HG02938 (cell line): ENCODE results near the gene CCDC92.
"Not testable (repeated sequence)": the region's sequence is repeated elsewhere in the genome, so short reads cannot be mapped to it uniquely, and the experiment has no call there.

Source experiments
- ATAC-seq: cut with Tn5 transposase; IDR thresholded peaks from one replicate; pipeline ENCODE4 v1.9.1; 2021; ENCODE audit warnings: mild to moderate bottlenecking, moderate library complexity; ENCODE audit not compliant: unreplicated experiment

The CCDC92 gene

GRCh38 chr12:123912415-123913380, 59.9 kb downstream of the CCDC92 start:
- no peak for ATAC-seq

- not testable (repeated sequence) for ATAC-seq
Measured at GRCh38 chr12:123911672-123912409, 60.8 kb downstream of the CCDC92 start.

- ATAC-seq, result no peak
Measured at GRCh38 chr12:123910761-123911193, 61.9 kb downstream of the CCDC92 start.

GRCh38 chr12:123910057-123910456, 62.6 kb downstream of the CCDC92 start:
- no peak for ATAC-seq

- no peak for ATAC-seq
Measured at GRCh38 chr12:123908884-123909725, 63.5 kb downstream of the CCDC92 start.

- ATAC-seq, result no peak
Measured at GRCh38 chr12:123907726-123908476, 64.7 kb downstream of the CCDC92 start.

- ATAC-seq, result no peak
Measured at GRCh38 chr12:123906711-123907420, 65.8 kb downstream of the CCDC92 start.

- no peak for ATAC-seq
Measured at GRCh38 chr12:123905319-123905925, 67.2 kb downstream of the CCDC92 start.

- no peak for ATAC-seq
Measured at GRCh38 chr12:123903301-123904065, 69.1 kb downstream of the CCDC92 start.

GRCh38 chr12:123902821-123903220, 69.8 kb downstream of the CCDC92 start:
- ATAC-seq, result no peak

- no peak for ATAC-seq
Measured at GRCh38 chr12:123900871-123901376, 71.7 kb downstream of the CCDC92 start.

- no peak for ATAC-seq
Measured at GRCh38 chr12:123899368-123899767, 73.3 kb downstream of the CCDC92 start.

- ATAC-seq, result no peak
Measured at GRCh38 chr12:123898673-123899072, 74.0 kb downstream of the CCDC92 start.

GRCh38 chr12:123897221-123897620, 75.4 kb downstream of the CCDC92 start:
- no peak for ATAC-seq

GRCh38 chr12:123896767-123897166, 75.9 kb downstream of the CCDC92 start:
- no peak for ATAC-seq

GRCh38 chr12:123895451-123895850, 77.2 kb downstream of the CCDC92 start:
- ATAC-seq, result no peak

GRCh38 chr12:123894823-123895345, 77.7 kb downstream of the CCDC92 start:
- no peak for ATAC-seq

- ATAC-seq, result no peak
Measured at GRCh38 chr12:123893276-123893675, 79.4 kb downstream of the CCDC92 start.
